Endothelial cell of umbilical vein (primary cell): Measurements from ENCODE around the gene MIOS. TPM values are rescaled to one million over a fixed set of nuclear protein-coding genes. Genes with fewer than 3 reads are reported as not detected.
A peak's percentile ranks its signal among the peaks of the same experiment; 100 is the strongest.

Experiments used
- BruUV-seq: library from RNA; stranded (reverse); fragments of 400-500 nt; replicated peaks from 2 replicates; lab custom pipeline; 2021; lab: Mats Ljungman, UMichigan
- CTCF ChIA-PET: fragments of 300-600, 350-600 bp; sonication (Branson Sonifier 250); formaldehyde crosslinking; loops from one replicate; lab custom pipeline; 2021; ENCODE audit warnings: antibody characterized with exemption, inconsistent platforms; lab: Charles Lee
- POLR2A ChIA-PET: fragments of 300-600, 350-600 bp; sonication (Branson Sonifier 250); formaldehyde crosslinking; loops from one replicate; lab custom pipeline; 2021; ENCODE audit warnings: antibody characterized with exemption, inconsistent platforms; lab: Charles Lee
- DNase-seq: peaks from one replicate; pipeline ENCODE4 v3.0.0-alpha.2; 2011; ENCODE audit warnings: low read depth, low spot score
- FAIRE-seq: peaks from 2 replicates; lab custom pipeline; 2011; peaks lifted over from hg19 to GRCh38; lab: Jason Lieb, UNC
- H2AFZ ChIP-seq: 2 replicates; pipeline ENCODE4 v1.6.0; 2012; ENCODE audit warnings: low read depth, low read length, control low read depth, inconsistent platforms
- H3K27ac ChIP-seq: 2 replicates; pipeline ENCODE4 v1.5.1; 2011; ENCODE audit warnings: low read depth, mild to moderate bottlenecking, control low read depth, low read length, moderate library complexity; ENCODE audit not compliant: insufficient read depth
- H3K27me3 ChIP-seq, 2 experiments: 2 replicates each; pipeline versions ENCODE4 v1.6.0 to v1.6.1; 2011; ENCODE audit warnings: low read length in 2 of 2, mixed read lengths in 1 of 2; ENCODE audit not compliant: control insufficient read depth in 2 of 2, insufficient read depth in 2 of 2
- H3K36me3 ChIP-seq, 2 experiments: 2 replicates in 1 of 2; 3 replicates in 1 of 2; pipeline ENCODE4 v1.5.1; 2011; ENCODE audit warnings: low read length in 2 of 2, mild to moderate bottlenecking in 1 of 2, moderate library complexity in 1 of 2; ENCODE audit not compliant: control insufficient read depth in 2 of 2, insufficient read depth in 2 of 2; ENCODE audit errors: extremely low read depth in 1 of 2
- H3K4me1 ChIP-seq: 3 replicates; pipeline ENCODE4 v1.5.1; 2011; ENCODE audit warnings: mild to moderate bottlenecking, low read length; ENCODE audit not compliant: control insufficient read depth, insufficient read depth; ENCODE audit errors: extremely low read depth
- H3K4me2 ChIP-seq: 2 replicates; pipeline ENCODE4 v1.6.1; 2011; ENCODE audit warnings: low read length, control low read depth, mixed read lengths; ENCODE audit not compliant: insufficient read depth
- H3K4me3 ChIP-seq, 3 experiments: fragments of 200-600 bp in 1 of 3; sonication (generic), shearing (Covaris generic) in 1 of 3; replicated peaks in 1 of 3; 2 replicates each; pipeline ENCODE4 v1.5.1; 2011 to 2016; ENCODE audit warnings: control low read depth in 3 of 3, low read length in 3 of 3, mild to moderate bottlenecking in 2 of 3, inconsistent platforms in 1 of 3, low read depth in 1 of 3, moderate library complexity in 1 of 3; ENCODE audit not compliant: insufficient read depth in 1 of 3
- H3K79me2 ChIP-seq: 2 replicates; pipeline ENCODE4 v1.6.0; 2012; ENCODE audit warnings: low read length, inconsistent platforms; ENCODE audit not compliant: control insufficient read depth, insufficient read depth
- H3K9ac ChIP-seq: replicated peaks from 2 replicates; pipeline ENCODE3; 2011; ENCODE audit warnings: low read length, control low read depth; ENCODE audit not compliant: insufficient read depth; ENCODE audit errors: extremely low read depth
- H3K9me1 ChIP-seq: replicated peaks from 3 replicates; pipeline ENCODE4 v1.6.0; 2011; ENCODE audit warnings: mild to moderate bottlenecking, low read length; ENCODE audit not compliant: control insufficient read depth, insufficient read depth; ENCODE audit errors: extremely low read depth
- H3K9me3 ChIP-seq: replicated peaks from 2 replicates; pipeline ENCODE4 v1.5.1; 2012; ENCODE audit warnings: low read length, inconsistent platforms; ENCODE audit not compliant: control insufficient read depth, insufficient read depth
- H4K20me1 ChIP-seq: replicated peaks from 2 replicates; pipeline ENCODE3; 2011; ENCODE audit warnings: mild to moderate bottlenecking, low read length; ENCODE audit not compliant: control insufficient read depth, insufficient read depth; ENCODE audit errors: extremely low read depth
- EZH2 ChIP-seq: IDR thresholded peaks from 2 replicates; pipeline ENCODE4 v1.6.1; 2012; ENCODE audit warnings: borderline replicate concordance, low read depth, mild to moderate bottlenecking, moderate library complexity, low read length, inconsistent platforms; ENCODE audit not compliant: severe bottlenecking
- FOS ChIP-seq: IDR thresholded peaks from 2 replicates; pipeline ENCODE4 v1.6.1; 2011; ENCODE audit warnings: mild to moderate bottlenecking, low read length, moderate library complexity, borderline replicate concordance; ENCODE audit not compliant: insufficient read depth
- GATA2 ChIP-seq: IDR thresholded peaks from 2 replicates; pipeline ENCODE4 v1.7.0; 2011; ENCODE audit warnings: low read depth, mild to moderate bottlenecking, moderate library complexity, mixed read lengths, low read length; ENCODE audit not compliant: insufficient read length, insufficient read depth
- JUN ChIP-seq: IDR thresholded peaks from 2 replicates; pipeline ENCODE4 v1.6.1; 2011; ENCODE audit warnings: borderline replicate concordance, low read depth; ENCODE audit not compliant: insufficient read length, insufficient read depth
- MAX ChIP-seq: IDR thresholded peaks from 2 replicates; pipeline ENCODE4 v1.6.1; 2011; ENCODE audit not compliant: insufficient read depth, insufficient read length
- POLR2A ChIP-seq: IDR thresholded peaks from 2 replicates; pipeline ENCODE4 v1.6.1; 2012; ENCODE audit warnings: low read depth, mild to moderate bottlenecking, control low read depth, low read length
- POLR2AphosphoS5 ChIP-seq: IDR thresholded peaks from 2 replicates; pipeline ENCODE4 v1.6.1; 2012; ENCODE audit warnings: low read depth, mild to moderate bottlenecking, control low read depth, low read length, moderate library complexity; ENCODE audit not compliant: insufficient read depth
- dilution Hi-C: fragments of 300-500 bp; cut with MboI; formaldehyde crosslinking; loops from one replicate; pipeline ENCODE4 v1.15.0; 2019; ENCODE audit warnings: low sequenced_read_pairs; ENCODE audit not compliant: extremely low pct_ligation_motif_present
- intact Hi-C: fragments of 100-400 bp; cut with micrococcal nuclease; formaldehyde crosslinking; loops from one replicate; pipeline ENCODE4 v1.10.0; 2022
- polyA plus RNA-seq, 4 experiments: library from polyadenylated mRNA; depleted of rRNA in 3 of 4; stranded (reverse) in 3 of 4; unstranded in 1 of 4; fragments of >200 nt; gene quantifications; 2 replicates each; pipeline versions ENCODE4 v1.2.1 to v1.2.3, GENCODE V29; 2011 to 2012; ENCODE audit warnings: missing spikeins in 1 of 4
- total RNA-seq: library from RNA; stranded (reverse); gene quantifications from 2 replicates; pipeline ENCODE4 v1.2.3, GENCODE V29; 2021

Gene MIOS
- total and polyA plus RNA-seq, 2 donors (not counting 3 experiments of a cell fraction or from before 2014, with no cell fraction given), result 8.5 to 16.8 TPM

GRCh38 chr7:7563813-7564212, 2.9 kb upstream of the MIOS start:
- Histone ChIP-seq H3K9me3 (no peaks in the 10 kb centered on the region), H3K27me3 (no peaks in the 10 kb centered on the region), H3K4me2 (no peak overlapping the region), H3K27ac (no peak overlapping the region), H2AFZ (no peak overlapping the region), H3K9me1 (no peaks in the 10 kb centered on the region), H3K4me1 (peaks cover 10% of the 10 kb centered on the region), H3K79me2 (peaks cover 14% of the 10 kb centered on the region), H3K4me3 (no peak overlapping the region), H4K20me1 (no peaks in the 10 kb centered on the region), H3K36me3 (no peaks in the 10 kb centered on the region), H3K9ac (no peak overlapping the region)
- dilution Hi-C loops (no loop called here), intact Hi-C loops (no loop called here)
- no peak for FAIRE-seq
- no peak for TF ChIP-seq JUN
- no peak for TF ChIP-seq GATA2
- TF ChIP-seq POLR2A, result no peak
- TF ChIP-seq FOS, result no peak
- TF ChIP-seq POLR2AphosphoS5, result no peak
- no peak for TF ChIP-seq MAX
- TF ChIP-seq EZH2, result no peak
- no TSS peak for BruUV-seq
- DNase-seq, result no peak
- ChIA-PET POLR2A (no interaction called here), CTCF (no interaction called here)

GRCh38 chr7:7564323-7564780, 2.3 kb upstream of the MIOS start:
- no peak overlapping the region for H2AFZ ChIP-seq
- POLR2A ChIA-PET, result no interaction called here
- no peak for DNase-seq
- no peak overlapping the region for H3K4me3 ChIP-seq
- dilution Hi-C loops, result no loop called here
- H3K27me3 ChIP-seq, result no peaks in the 10 kb centered on the region
- CTCF ChIA-PET, result interaction anchor here (0.6 to 1.1 kb wide), 4 partner anchors 139 to 633 kb away, joined by 3 to 4 read pairs (median 4); no protein-coding TSS in a partner anchor
- no peak overlapping the region for H3K4me2 ChIP-seq
- TF ChIP-seq FOS, result peak; percentile 9
- no peak for TF ChIP-seq EZH2
- no peak for TF ChIP-seq POLR2A
- peaks cover 19% of the 10 kb centered on the region for H3K79me2 ChIP-seq
- no peaks in the 10 kb centered on the region for H4K20me1 ChIP-seq
- no peaks in the 10 kb centered on the region for H3K9me3 ChIP-seq
- H3K36me3 ChIP-seq, result no peaks in the 10 kb centered on the region
- no peaks in the 10 kb centered on the region for H3K9me1 ChIP-seq
- H3K4me1 ChIP-seq, result peaks cover 10% of the 10 kb centered on the region
- H3K27ac ChIP-seq, result no peak overlapping the region
- intact Hi-C loops, result no loop called here
- no peak overlapping the region for H3K9ac ChIP-seq
- FAIRE-seq, result no peak
- no TSS peak for BruUV-seq
